Measurements from ENCODE around the gene SNRNP48. TPM values are rescaled to one million over a fixed set of nuclear protein-coding genes. Genes with fewer than 3 reads are reported as not detected.

The SNRNP48 gene
- polyA plus RNA-seq, 1 donor, result 15.1 TPM

DNA sequence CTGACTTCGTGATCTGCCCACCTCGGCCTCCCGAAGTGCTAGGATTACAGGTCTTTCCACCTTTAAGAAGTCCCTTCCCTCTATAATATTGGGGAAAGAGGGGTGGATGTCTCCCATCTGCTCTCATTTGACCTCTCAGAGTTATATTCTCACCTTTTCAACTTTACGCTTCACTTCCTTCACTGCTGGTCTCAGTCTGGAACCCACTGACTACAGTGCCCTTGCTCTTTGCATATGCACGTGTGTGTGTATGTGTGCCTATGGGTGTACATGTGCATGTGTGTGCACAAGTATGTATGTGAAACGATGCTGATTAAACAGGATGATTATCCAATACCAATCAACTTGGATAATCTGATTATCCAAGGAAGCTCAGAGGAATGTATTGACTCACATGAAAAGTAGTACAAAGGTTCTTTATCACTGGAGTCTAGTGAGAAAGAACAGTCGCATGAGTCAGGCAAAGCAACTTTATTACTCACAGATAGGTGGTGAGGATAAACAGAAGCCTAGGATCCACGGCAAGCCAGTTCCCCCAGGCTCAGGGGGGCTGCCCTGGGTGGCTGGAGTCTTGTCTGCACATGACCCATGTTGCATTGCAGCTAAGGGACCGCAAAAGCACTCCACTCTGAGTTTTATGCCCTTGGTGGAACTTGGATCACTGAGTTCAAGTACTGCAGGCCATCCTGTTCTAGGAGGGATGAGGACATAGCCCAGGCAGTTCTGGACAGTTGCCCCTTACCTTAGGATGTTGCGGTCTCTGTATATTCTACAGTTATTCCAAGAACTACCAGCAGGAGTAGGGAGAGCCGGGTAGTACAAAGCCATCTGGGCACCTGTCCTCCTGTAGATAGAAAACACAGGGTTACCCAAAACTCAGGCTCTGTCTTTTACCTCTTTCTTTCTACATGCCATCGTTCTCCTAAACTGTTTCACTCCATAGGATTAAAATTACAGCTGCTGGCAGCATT is 50.9 kb downstream of the SNRNP48 start:
- no peak for DNase-seq (ENCODE audit: low read depth)

GRCh38 chr6:7642791-7643190 is 52.8 kb downstream of the SNRNP48 start:
- DNase-seq (ENCODE audit: low read depth), result no peak

GRCh38 chr6:7644417-7644816 is 54.4 kb downstream of the SNRNP48 start:
- DNase-seq (ENCODE audit: low read depth), result no peak

GRCh38 chr6:7646394-7646793 is 56.4 kb downstream of the SNRNP48 start:
- no peak for DNase-seq (ENCODE audit: low read depth)

- DNase-seq (ENCODE audit: low read depth), result no peak
Measured at GRCh38 chr6:7647504-7647903, 57.5 kb downstream of the SNRNP48 start.

- DNase-seq (ENCODE audit: low read depth), result no peak
Measured at GRCh38 chr6:7649037-7649810, 59.2 kb downstream of the SNRNP48 start.

GRCh38 chr6:7650878-7651277 is 60.9 kb downstream of the SNRNP48 start:
- no peak for DNase-seq (ENCODE audit: low read depth)

GRCh38 chr6:7652957-7653356 is 63.0 kb downstream of the SNRNP48 start:
- DNase-seq (ENCODE audit: low read depth), result no peak

DNA sequence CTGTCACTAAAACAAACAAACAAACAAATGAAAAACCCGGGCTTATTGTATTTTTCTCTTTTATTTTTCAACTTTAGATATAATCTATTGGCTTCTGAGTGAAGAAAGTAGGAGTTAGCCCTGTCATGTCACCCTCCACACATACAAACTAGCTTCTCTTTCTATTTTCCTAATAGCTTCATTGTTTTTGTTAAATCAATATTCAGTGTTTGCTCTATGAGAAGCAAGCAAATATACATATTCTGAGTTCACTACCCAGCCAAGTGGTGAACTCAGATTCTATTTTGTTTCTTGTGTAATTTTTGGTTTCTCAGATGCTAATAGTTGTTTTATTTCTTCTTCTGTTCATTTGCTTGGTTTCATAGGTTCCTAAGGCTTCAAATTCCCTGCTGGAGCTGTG is 66.4 kb downstream of the SNRNP48 start:
- DNase-seq (ENCODE audit: low read depth), result no peak

DNA sequence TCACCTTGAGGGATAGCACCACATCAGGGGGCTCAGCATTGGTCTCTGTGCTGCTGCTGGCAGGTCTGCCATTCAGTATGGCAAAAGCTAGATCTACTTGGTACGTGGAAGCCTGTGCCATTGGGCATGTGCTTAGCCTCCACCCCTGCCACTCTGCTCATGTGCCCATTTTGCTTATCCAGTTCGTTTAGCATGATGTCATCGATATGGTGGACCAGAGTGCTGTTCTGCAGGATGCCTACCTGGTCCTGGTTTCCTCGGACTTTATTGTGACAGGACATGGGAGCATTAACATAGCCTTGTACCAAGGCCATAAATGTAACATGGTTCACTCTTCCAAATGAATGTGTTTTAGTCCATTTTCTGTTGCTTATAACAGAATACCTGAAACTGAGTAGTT is 68.5 kb downstream of the SNRNP48 start:
- DNase-seq (ENCODE audit: low read depth), result no peak

GRCh38 chr6:7661364-7661763 is 71.4 kb downstream of the SNRNP48 start:
- DNase-seq (ENCODE audit: low read depth), result no peak

Other genes with a start within 250 kb of the SNRNP48 start
- 0.10 TPM for gene CAGE1, start 200.5 kb upstream of the SNRNP48 start, polyA plus RNA-seq (ENCODE audit: insufficient read length)
- gene RIOK1, start 200.4 kb upstream of the SNRNP48 start, polyA plus RNA-seq (ENCODE audit: insufficient read length), result 23.0 TPM
- gene DSP, start 48.5 kb upstream of the SNRNP48 start, polyA plus RNA-seq (ENCODE audit: insufficient read length), result 2.4 TPM
- gene BMP6, start 135.9 kb downstream of the SNRNP48 start, polyA plus RNA-seq (ENCODE audit: insufficient read length), result 0.82 TPM